ENCODE data around the gene FBXW7. TPM values are rescaled to one million over a fixed set of nuclear protein-coding genes. Genes with fewer than 3 reads are reported as not detected.

Gene FBXW7
- total RNA-seq, 6 experiments from 2014 or later, result 17.4 to 26.1 (median 19.5) TPM

DNA sequence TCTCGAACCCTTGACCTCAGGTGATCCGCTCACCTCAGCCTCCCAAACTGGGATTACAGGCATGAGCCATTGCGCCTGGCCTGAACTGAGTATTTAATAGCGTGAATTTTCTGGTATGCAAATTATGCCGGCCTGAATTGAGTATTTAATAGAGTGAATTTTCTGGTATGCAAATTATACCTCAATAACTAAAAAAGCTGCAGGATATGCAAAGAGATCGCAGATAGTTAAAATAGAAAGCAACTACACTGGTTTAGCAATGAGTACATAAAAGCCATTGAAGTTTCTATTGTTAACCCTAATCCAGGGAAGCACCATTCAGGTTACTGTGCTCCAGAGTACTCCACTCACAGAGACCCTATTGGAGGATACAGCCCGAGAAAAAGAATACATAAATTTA lies 22.8 kb downstream of the FBXW7 start:
- H3K27ac Mint-ChIP-seq, result no peak overlapping the region
- peaks cover 50% of the 10 kb centered on the region for H3K4me1 Mint-ChIP-seq (ENCODE audit: low read depth)
- H3K36me3 Mint-ChIP-seq (ENCODE audit: low read depth), result 0 out of 2 replicates have a peak, but pooled peaks cover 4% of the 10 kb centered on the region
- no peaks in the 10 kb centered on the region for H3K9me3 Mint-ChIP-seq
- TF ChIP-seq, protein P1, sequence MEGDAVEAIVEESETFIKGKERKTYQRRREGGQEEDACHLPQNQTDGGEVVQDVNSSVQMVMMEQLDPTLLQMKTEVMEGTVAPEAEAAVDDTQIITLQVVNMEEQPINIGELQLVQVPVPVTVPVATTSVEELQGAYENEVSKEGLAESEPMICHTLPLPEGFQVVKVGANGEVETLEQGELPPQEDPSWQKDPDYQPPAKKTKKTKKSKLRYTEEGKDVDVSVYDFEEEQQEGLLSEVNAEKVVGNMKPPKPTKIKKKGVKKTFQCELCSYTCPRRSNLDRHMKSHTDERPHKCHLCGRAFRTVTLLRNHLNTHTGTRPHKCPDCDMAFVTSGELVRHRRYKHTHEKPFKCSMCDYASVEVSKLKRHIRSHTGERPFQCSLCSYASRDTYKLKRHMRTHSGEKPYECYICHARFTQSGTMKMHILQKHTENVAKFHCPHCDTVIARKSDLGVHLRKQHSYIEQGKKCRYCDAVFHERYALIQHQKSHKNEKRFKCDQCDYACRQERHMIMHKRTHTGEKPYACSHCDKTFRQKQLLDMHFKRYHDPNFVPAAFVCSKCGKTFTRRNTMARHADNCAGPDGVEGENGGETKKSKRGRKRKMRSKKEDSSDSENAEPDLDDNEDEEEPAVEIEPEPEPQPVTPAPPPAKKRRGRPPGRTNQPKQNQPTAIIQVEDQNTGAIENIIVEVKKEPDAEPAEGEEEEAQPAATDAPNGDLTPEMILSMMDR (IDR thresholded peaks at IDR 0.05), result no peak
- no peaks in the 10 kb centered on the region for H3K27me3 Mint-ChIP-seq (ENCODE audit: insufficient read depth)
- no peak overlapping the region for H3K4me3 Mint-ChIP-seq
- DNase-seq, result no peak

DNA sequence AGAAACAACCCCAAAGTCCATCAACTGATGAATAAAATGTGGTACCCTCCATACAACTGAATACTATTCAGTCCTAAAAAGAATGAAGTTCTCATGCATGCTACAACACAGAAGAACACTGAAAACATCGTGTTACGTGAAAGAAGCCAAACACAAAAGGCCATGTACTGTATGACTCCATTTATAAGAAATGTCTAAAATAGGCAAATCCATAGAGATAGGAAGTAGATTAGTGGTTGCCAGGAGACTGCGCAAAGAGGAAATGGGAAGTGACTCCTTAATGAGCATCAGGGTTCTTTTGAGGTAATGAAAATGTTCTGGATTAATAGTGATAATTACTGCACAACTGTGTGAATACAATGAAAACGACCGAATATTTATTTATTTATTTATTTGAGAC lies 23.4 kb downstream of the FBXW7 start:
- no peak overlapping the region for H3K4me3 Mint-ChIP-seq
- H3K27ac Mint-ChIP-seq, result no peak overlapping the region
- no peak for DNase-seq
- no peaks in the 10 kb centered on the region for H3K27me3 Mint-ChIP-seq (ENCODE audit: insufficient read depth)
- H3K4me1 Mint-ChIP-seq (ENCODE audit: low read depth), result peaks cover 50% of the 10 kb centered on the region
- no peaks in the 10 kb centered on the region for H3K9me3 Mint-ChIP-seq
- TF ChIP-seq, protein P1 (IDR thresholded peaks at IDR 0.05), result no peak
- H3K36me3 Mint-ChIP-seq (ENCODE audit: low read depth), result 0 out of 2 replicates have a peak, but pooled peaks cover 4% of the 10 kb centered on the region

DNA sequence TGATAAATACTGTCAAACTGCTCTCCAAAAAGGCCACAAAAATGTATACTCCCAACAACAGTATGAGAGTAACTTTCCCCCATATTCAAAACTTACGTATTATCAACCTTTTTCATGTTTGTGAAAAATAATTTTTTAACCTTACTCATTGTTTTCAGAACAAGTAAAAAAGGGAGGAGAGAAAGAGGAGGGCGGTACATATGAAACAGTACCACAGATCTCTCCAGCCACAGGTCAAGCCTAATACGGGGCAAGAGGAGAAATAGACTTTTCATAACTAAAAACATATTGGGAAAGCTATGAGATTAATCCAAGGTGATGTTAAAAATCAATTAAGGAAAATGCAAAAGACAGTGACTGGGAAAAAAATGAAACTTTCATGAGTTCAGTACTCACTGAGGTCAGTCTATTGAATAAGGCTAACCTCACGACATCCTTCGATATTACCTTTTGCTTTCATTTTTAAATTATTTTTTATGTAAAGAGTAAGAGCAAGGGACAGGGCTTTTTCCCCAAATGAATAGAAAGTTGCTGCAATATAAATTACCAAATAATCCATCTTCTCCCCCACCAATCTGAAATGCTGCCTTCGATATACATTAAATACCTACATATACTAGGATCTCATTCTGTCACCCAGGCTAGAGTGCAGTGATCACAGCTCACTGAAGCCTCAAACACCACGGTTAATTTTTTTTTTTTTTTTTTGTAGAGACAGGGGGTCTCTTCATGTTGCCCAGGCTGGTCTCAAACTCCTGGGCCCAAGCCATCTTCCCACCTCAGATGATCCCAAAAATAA lies 25.3 kb downstream of the FBXW7 start:
- no peak overlapping the region for H3K4me3 Mint-ChIP-seq
- no peaks in the 10 kb centered on the region for H3K9me3 Mint-ChIP-seq
- no peaks in the 10 kb centered on the region for H3K27me3 Mint-ChIP-seq (ENCODE audit: insufficient read depth)
- DNase-seq, result no peak
- 0 out of 2 replicates have a peak, but pooled peaks cover 4% of the 10 kb centered on the region for H3K36me3 Mint-ChIP-seq (ENCODE audit: low read depth)
- H3K27ac Mint-ChIP-seq, result no peak overlapping the region
- peaks cover 35% of the 10 kb centered on the region for H3K4me1 Mint-ChIP-seq (ENCODE audit: low read depth)
- TF ChIP-seq, protein P1 (IDR thresholded peaks at IDR 0.05), result no peak

DNA sequence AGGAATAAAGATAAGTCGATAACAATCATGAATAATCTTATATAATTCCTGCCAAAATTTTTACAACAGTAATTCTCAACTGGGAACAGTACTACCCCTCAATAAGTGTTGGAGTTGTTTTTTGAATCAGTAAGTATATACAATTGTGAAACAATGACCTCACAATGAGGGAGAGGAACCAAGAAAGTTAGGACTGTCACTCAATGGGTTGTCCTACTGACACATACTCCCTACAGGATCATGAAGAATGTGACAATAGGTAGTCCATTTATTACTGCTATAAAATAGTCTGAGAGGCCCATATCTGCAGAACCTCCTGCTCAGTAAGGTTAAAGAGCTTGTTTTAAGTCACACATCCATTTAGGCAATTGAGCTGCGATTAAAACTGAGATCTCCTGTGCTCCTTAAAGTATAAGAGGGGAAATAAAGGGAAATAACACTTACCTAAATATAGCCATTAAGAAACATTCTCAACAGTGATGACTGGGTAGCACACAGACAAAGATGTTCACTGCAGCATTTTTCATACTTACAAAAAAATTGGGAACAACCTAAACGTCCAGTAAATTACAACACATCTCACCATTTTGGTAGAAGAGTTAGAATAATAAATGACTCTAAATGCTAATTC lies 26.2 kb downstream of the FBXW7 start:
- no peak overlapping the region for H3K4me3 Mint-ChIP-seq
- peaks cover 26% of the 10 kb centered on the region for H3K4me1 Mint-ChIP-seq (ENCODE audit: low read depth)
- no peak overlapping the region; the same call in 1 of the 2 replicates for H3K27ac Mint-ChIP-seq
- no peaks in the 10 kb centered on the region for H3K9me3 Mint-ChIP-seq
- TF ChIP-seq, protein P1 (IDR thresholded peaks at IDR 0.05), result no peak
- no peaks in the 10 kb centered on the region for H3K27me3 Mint-ChIP-seq (ENCODE audit: insufficient read depth)
- DNase-seq, result no peak
- 0 out of 2 replicates have a peak, but pooled peaks cover 4% of the 10 kb centered on the region for H3K36me3 Mint-ChIP-seq (ENCODE audit: low read depth)

DNA sequence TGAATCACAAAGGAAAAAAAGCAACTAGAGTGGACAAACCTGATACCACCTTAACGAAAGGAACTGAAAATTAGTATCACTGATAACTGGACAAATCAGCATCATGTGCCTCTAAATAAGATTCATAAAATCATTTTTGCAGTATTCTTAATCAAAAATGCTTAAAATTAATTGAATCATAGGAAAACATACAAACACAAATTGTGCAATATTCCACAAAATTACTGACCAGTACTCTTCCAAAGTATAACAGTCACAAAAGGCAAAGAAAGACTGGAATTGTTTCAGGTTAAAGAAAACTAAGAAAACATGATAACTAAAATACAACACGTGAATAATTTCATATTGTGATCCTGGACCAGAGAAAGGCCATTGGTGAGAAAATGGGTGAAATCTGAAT lies 27.1 kb downstream of the FBXW7 start:
- Mint-ChIP-seq H3K9me3 (no peaks in the 10 kb centered on the region), H3K27me3 (ENCODE audit: insufficient read depth) (no peaks in the 10 kb centered on the region), H3K27ac (no peak overlapping the region), H3K4me3 (no peak overlapping the region), H3K4me1 (ENCODE audit: low read depth) (peaks cover 25% of the 10 kb centered on the region), H3K36me3 (ENCODE audit: low read depth) (no peaks in the 10 kb centered on the region)
- no peak for DNase-seq
- TF ChIP-seq, protein P1 (IDR thresholded peaks at IDR 0.05), result no peak
